Endothelial cell of umbilical vein (primary cell): ENCODE data around the gene LPP. TPM values are rescaled to one million over a fixed set of nuclear protein-coding genes. Genes with fewer than 3 reads are reported as not detected.

ENCODE experiments used
- BruUV-seq: library from RNA; stranded (reverse); fragments of 400-500 nt; replicated peaks from 2 replicates; lab custom pipeline; 2021; lab: Mats Ljungman, UMichigan
- CTCF ChIA-PET: fragments of 300-600, 350-600 bp; sonication (Branson Sonifier 250); formaldehyde crosslinking; loops from one replicate; lab custom pipeline; 2021; ENCODE audit warnings: antibody characterized with exemption, inconsistent platforms; lab: Charles Lee
- POLR2A ChIA-PET: fragments of 300-600, 350-600 bp; sonication (Branson Sonifier 250); formaldehyde crosslinking; loops from one replicate; lab custom pipeline; 2021; ENCODE audit warnings: antibody characterized with exemption, inconsistent platforms; lab: Charles Lee
- DNase-seq: peaks from one replicate; pipeline ENCODE4 v3.0.0-alpha.2; 2011; ENCODE audit warnings: low read depth, low spot score
- FAIRE-seq: peaks from 2 replicates; lab custom pipeline; 2011; peaks lifted over from hg19 to GRCh38; lab: Jason Lieb, UNC
- H2AFZ ChIP-seq: 2 replicates; pipeline ENCODE4 v1.6.0; 2012; ENCODE audit warnings: low read depth, low read length, control low read depth, inconsistent platforms
- H3K27ac ChIP-seq: 2 replicates; pipeline ENCODE4 v1.5.1; 2011; ENCODE audit warnings: low read depth, mild to moderate bottlenecking, control low read depth, low read length, moderate library complexity; ENCODE audit not compliant: insufficient read depth
- H3K27me3 ChIP-seq, 2 experiments: 2 replicates each; pipeline versions ENCODE4 v1.6.0 to v1.6.1; 2011; ENCODE audit warnings: low read length in 2 of 2, mixed read lengths in 1 of 2; ENCODE audit not compliant: control insufficient read depth in 2 of 2, insufficient read depth in 2 of 2
- H3K36me3 ChIP-seq, 2 experiments: 2 replicates in 1 of 2; 3 replicates in 1 of 2; pipeline ENCODE4 v1.5.1; 2011; ENCODE audit warnings: low read length in 2 of 2, mild to moderate bottlenecking in 1 of 2, moderate library complexity in 1 of 2; ENCODE audit not compliant: control insufficient read depth in 2 of 2, insufficient read depth in 2 of 2; ENCODE audit errors: extremely low read depth in 1 of 2
- H3K4me1 ChIP-seq: 3 replicates; pipeline ENCODE4 v1.5.1; 2011; ENCODE audit warnings: mild to moderate bottlenecking, low read length; ENCODE audit not compliant: control insufficient read depth, insufficient read depth; ENCODE audit errors: extremely low read depth
- H3K4me2 ChIP-seq: 2 replicates; pipeline ENCODE4 v1.6.1; 2011; ENCODE audit warnings: low read length, control low read depth, mixed read lengths; ENCODE audit not compliant: insufficient read depth
- H3K4me3 ChIP-seq, 3 experiments: fragments of 200-600 bp in 1 of 3; sonication (generic), shearing (Covaris generic) in 1 of 3; replicated peaks in 1 of 3; 2 replicates each; pipeline ENCODE4 v1.5.1; 2011 to 2016; ENCODE audit warnings: control low read depth in 3 of 3, low read length in 3 of 3, mild to moderate bottlenecking in 2 of 3, inconsistent platforms in 1 of 3, low read depth in 1 of 3, moderate library complexity in 1 of 3; ENCODE audit not compliant: insufficient read depth in 1 of 3
- H3K79me2 ChIP-seq: 2 replicates; pipeline ENCODE4 v1.6.0; 2012; ENCODE audit warnings: low read length, inconsistent platforms; ENCODE audit not compliant: control insufficient read depth, insufficient read depth
- H3K9ac ChIP-seq: replicated peaks from 2 replicates; pipeline ENCODE3; 2011; ENCODE audit warnings: low read length, control low read depth; ENCODE audit not compliant: insufficient read depth; ENCODE audit errors: extremely low read depth
- H3K9me1 ChIP-seq: replicated peaks from 3 replicates; pipeline ENCODE4 v1.6.0; 2011; ENCODE audit warnings: mild to moderate bottlenecking, low read length; ENCODE audit not compliant: control insufficient read depth, insufficient read depth; ENCODE audit errors: extremely low read depth
- H3K9me3 ChIP-seq: replicated peaks from 2 replicates; pipeline ENCODE4 v1.5.1; 2012; ENCODE audit warnings: low read length, inconsistent platforms; ENCODE audit not compliant: control insufficient read depth, insufficient read depth
- H4K20me1 ChIP-seq: replicated peaks from 2 replicates; pipeline ENCODE3; 2011; ENCODE audit warnings: mild to moderate bottlenecking, low read length; ENCODE audit not compliant: control insufficient read depth, insufficient read depth; ENCODE audit errors: extremely low read depth
- CTCF ChIP-seq, 2 donors: IDR thresholded peaks; 1 replicate in 1 of 2; 2 replicates in 1 of 2; pipeline ENCODE4 v1.5.1; 2011; ENCODE audit warnings: low read length in 2 of 2, mild to moderate bottlenecking in 2 of 2, moderate library complexity in 2 of 2, control low read depth in 1 of 2, inconsistent platforms in 1 of 2, low read depth in 1 of 2; ENCODE audit not compliant: insufficient read depth in 1 of 2; ENCODE audit errors: extremely low read depth in 1 of 2
- EZH2 ChIP-seq: IDR thresholded peaks from 2 replicates; pipeline ENCODE4 v1.6.1; 2012; ENCODE audit warnings: borderline replicate concordance, low read depth, mild to moderate bottlenecking, moderate library complexity, low read length, inconsistent platforms; ENCODE audit not compliant: severe bottlenecking
- FOS ChIP-seq: IDR thresholded peaks from 2 replicates; pipeline ENCODE4 v1.6.1; 2011; ENCODE audit warnings: mild to moderate bottlenecking, low read length, moderate library complexity, borderline replicate concordance; ENCODE audit not compliant: insufficient read depth
- GATA2 ChIP-seq: IDR thresholded peaks from 2 replicates; pipeline ENCODE4 v1.7.0; 2011; ENCODE audit warnings: low read depth, mild to moderate bottlenecking, moderate library complexity, mixed read lengths, low read length; ENCODE audit not compliant: insufficient read length, insufficient read depth
- JUN ChIP-seq: IDR thresholded peaks from 2 replicates; pipeline ENCODE4 v1.6.1; 2011; ENCODE audit warnings: borderline replicate concordance, low read depth; ENCODE audit not compliant: insufficient read length, insufficient read depth
- MAX ChIP-seq: IDR thresholded peaks from 2 replicates; pipeline ENCODE4 v1.6.1; 2011; ENCODE audit not compliant: insufficient read depth, insufficient read length
- MYC ChIP-seq: IDR thresholded peaks from one replicate; pipeline ENCODE4 v1.6.1; 2011; ENCODE audit warnings: mild to moderate bottlenecking, low read depth, low read length
- POLR2A ChIP-seq: IDR thresholded peaks from 2 replicates; pipeline ENCODE4 v1.6.1; 2012; ENCODE audit warnings: low read depth, mild to moderate bottlenecking, control low read depth, low read length
- POLR2AphosphoS5 ChIP-seq: IDR thresholded peaks from 2 replicates; pipeline ENCODE4 v1.6.1; 2012; ENCODE audit warnings: low read depth, mild to moderate bottlenecking, control low read depth, low read length, moderate library complexity; ENCODE audit not compliant: insufficient read depth
- dilution Hi-C: fragments of 300-500 bp; cut with MboI; formaldehyde crosslinking; loops from one replicate; pipeline ENCODE4 v1.15.0; 2019; ENCODE audit warnings: low sequenced_read_pairs; ENCODE audit not compliant: extremely low pct_ligation_motif_present
- intact Hi-C: fragments of 100-400 bp; cut with micrococcal nuclease; formaldehyde crosslinking; loops from one replicate; pipeline ENCODE4 v1.10.0; 2022
- polyA plus RNA-seq, 4 experiments: library from polyadenylated mRNA; depleted of rRNA in 3 of 4; stranded (reverse) in 3 of 4; unstranded in 1 of 4; fragments of >200 nt; gene quantifications; 2 replicates each; pipeline versions ENCODE4 v1.2.1 to v1.2.3, GENCODE V29; 2011 to 2012; ENCODE audit warnings: missing spikeins in 1 of 4
- total RNA-seq: library from RNA; stranded (reverse); gene quantifications from 2 replicates; pipeline ENCODE4 v1.2.3, GENCODE V29; 2021

LPP gene
- total and polyA plus RNA-seq, 2 donors (not counting 3 experiments of a cell fraction or from before 2014, with no cell fraction given): 16.9 to 153 TPM

GRCh38 chr3:188113756-188114155 lies 40.2 kb upstream of the LPP start:
- H2AFZ ChIP-seq: no peak overlapping the region
- DNase-seq (no peak), FAIRE-seq (no peak)
- no peaks in the 10 kb centered on the region for H3K36me3 ChIP-seq
- no peaks in the 10 kb centered on the region for H3K9me3 ChIP-seq
- no TSS peak for BruUV-seq
- TF ChIP-seq CTCF (IDR thresholded peaks at IDR 0.05; ENCODE audit: extremely low read depth in 1 of 2, insufficient read depth in 1 of 2, low read depth in 1 of 2, low read length in 2 of 2): no peak
- no peak for TF ChIP-seq POLR2A
- TF ChIP-seq MYC: no peak
- no peak for TF ChIP-seq JUN
- TF ChIP-seq MAX: no peak
- TF ChIP-seq FOS: no peak
- no peak for TF ChIP-seq EZH2
- no peak for TF ChIP-seq POLR2AphosphoS5
- TF ChIP-seq GATA2: no peak
- peaks cover 0 to 1% of the 10 kb centered on the region in 2 experiments for H3K27me3 ChIP-seq
- H3K4me2 ChIP-seq: no peak overlapping the region
- dilution Hi-C loops: no loop called here
- H3K4me1 ChIP-seq: no peaks in the 10 kb centered on the region
- no peak overlapping the region for H3K9ac ChIP-seq
- ChIA-PET CTCF (interaction anchor here (0.7 kb wide), 1 partner anchor 13 kb away, joined by 3 read pairs; no protein-coding TSS in a partner anchor), POLR2A (no interaction called here)
- H3K27ac ChIP-seq: no peak overlapping the region
- H3K79me2 ChIP-seq: no peaks in the 10 kb centered on the region
- intact Hi-C loops: no loop called here
- H3K4me3 ChIP-seq: no peak overlapping the region
- no peaks in the 10 kb centered on the region for H4K20me1 ChIP-seq
- no peaks in the 10 kb centered on the region for H3K9me1 ChIP-seq
